Measurements from ENCODE around the gene TSC2.
A peak's percentile ranks its signal among the peaks of the same experiment; 100 is the strongest.

Gene TSC2

DNA sequence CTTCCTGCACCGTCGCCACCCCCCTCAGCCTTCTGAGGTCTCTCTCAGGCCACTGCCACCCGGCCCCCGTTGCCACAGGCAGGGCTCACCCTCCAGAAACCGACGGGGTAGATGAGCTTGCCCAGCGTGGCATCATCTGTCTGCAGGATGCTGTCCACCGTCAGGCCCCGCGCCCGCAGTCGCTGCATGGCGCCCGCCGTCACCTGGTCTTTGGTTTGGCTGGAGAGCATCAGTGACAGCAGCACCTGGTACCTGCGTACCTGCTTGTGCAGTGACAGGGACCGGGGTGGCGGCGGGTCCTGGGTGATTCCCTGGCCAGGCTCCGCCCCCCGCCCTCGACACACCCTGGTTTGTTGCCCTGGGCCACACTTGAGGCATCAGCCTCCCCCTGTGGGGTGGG, 3.2 kb upstream of the TSC2 start:
- DNase-seq = no peak

GRCh38 chr16:2045965-2046892, 1.6 kb upstream of the TSC2 start:
- DNase-seq = no peak

- no peak for DNase-seq
Measured at GRCh38 chr16:2046893-2047329, 874 bp upstream of the TSC2 start.

DNA sequence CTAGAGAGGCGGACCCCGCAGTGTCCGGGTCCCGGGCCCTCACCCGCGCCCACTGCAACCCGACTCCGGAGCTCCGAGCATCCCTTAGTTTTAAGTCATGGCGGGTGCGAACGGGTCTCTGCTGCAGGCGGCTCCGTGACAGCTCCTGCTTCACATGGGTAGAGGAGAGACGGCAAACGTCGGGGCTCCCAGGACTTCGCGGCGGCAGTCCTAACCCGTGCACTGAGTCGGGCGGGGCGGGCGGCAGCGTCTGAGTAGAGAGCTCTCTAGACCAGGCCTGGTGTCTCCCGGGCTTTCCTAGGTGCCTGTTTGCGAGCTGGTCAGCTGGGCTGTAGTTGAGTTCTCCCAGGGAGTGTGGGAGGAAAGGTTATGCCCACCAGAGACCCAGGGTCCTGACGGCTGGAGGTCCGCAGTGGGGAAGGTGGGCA, 345 bp downstream of the TSC2 start:
- DNase-seq = no peak

DNA sequence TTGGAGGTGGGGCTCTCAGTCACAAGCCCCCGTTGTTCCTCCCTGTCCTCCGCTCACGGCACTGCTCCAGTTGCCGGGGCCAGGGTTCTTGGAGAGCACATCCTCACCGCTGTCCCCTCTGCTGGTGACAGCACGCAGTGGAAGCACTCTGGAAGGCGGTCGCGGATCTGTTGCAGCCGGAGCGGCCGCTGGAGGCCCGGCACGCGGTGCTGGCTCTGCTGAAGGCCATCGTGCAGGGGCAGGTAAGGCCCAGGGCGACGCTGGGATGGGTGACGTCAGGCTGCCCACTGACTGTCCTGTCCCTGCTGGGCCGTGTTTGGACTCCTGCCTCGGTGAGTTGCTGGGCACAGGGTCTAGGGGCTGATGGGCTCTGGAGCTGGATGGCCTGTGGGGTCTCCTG, 5.4 kb downstream of the TSC2 start:
- no peak for DNase-seq

DNA sequence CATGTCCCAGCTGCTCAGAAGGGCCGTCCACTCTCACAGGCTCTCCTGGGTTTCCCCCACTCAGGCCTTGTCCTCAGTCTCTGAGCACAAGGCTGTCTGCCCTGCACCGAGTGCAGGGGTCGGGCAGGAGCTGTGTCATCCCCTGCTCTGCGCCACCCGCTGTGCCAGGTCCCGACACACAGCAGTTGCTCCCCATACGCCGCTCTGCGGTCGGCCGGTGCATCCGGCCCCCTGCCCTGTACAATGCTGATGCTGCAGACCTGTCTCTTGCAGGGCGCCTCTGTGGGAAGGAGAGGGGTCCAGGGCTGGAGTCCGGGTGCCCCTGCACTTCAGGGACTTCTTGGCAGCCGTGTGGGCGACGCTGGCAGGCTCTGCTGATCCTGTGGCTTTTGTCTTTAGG, 6.1 kb downstream of the TSC2 start:
- no peak for DNase-seq

- DNase-seq = peak; percentile 60
Measured at GRCh38 chr16:2054543-2055245, 6.9 kb downstream of the TSC2 start.

DNA sequence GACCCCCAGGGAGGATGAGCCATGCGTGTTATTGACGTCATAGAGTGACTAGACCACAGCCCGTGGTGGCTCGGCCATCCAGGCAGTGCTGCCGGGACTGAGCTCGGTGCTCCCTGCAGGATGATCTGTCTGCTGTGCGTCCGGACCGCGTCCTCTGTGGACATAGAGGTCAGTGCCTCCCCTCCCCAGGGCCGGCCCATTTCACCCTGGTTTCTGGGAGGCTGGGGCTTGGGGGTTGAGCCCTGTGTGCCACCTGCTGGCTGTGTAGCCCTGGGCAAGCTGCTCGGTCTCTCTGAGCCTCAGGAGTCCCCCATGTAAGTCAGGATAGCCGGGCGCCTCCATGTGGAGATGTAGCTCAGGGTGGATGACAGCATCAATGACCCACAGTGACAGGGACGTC, 8.3 kb downstream of the TSC2 start:
- DNase-seq = no peak

DNA sequence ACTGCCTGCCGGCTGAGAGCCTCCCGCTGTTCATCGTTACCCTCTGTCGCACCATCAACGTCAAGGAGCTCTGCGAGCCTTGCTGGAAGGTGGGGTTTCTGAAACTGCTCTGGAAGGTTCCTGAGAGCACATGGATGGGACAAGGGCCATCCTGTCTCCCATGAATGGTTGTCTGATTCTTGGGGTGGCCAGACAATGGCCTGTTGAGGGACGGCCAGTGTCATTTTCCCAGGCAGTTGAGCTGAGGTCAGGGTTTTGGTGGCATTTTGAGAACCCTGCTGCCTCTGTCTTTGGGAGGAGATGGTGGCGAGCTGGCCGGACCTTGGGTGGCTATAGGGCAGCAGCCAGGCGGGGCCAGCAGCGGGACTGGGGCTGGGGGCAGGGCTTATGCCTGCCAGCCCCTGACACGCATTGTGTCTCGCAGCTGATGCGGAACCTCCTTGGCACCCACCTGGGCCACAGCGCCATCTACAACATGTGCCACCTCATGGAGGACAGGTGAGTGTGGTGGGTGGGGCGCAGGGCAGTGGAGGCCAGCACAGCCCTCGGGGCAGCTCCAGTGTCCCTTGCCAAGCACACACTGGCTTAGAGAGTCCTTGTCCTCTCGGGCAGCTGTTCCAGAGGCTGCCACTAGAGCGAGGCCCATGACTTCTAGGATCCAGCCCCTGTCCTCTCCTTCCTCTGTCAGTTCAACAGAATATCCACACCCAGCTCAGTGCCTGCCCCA, 9.1 kb downstream of the TSC2 start:
- DNase-seq = no peak

GRCh38 chr16:2057438-2057837, 9.7 kb downstream of the TSC2 start:
- no peak for DNase-seq

DNA sequence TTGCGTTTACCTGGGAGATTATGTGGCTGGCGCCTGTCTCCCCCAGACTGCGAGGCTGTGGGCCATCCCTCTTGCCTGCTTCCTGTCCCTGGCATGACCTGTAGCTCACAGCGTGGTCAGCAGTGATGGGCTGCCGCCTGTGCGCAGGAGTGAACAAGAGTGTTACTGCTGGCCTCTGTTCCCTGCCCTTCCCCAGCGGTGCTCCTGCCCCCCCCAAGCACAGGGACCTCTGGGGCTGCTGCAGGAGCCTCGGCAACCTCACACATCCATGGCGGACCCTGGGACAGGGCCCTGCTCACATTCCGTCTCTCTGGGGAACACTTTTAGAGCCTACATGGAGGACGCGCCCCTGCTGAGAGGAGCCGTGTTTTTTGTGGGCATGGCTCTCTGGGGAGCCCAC, 10.6 kb downstream of the TSC2 start:
- no peak for DNase-seq

GRCh38 chr16:2058872-2059271, 11.1 kb downstream of the TSC2 start:
- DNase-seq = peak; percentile 45

DNA sequence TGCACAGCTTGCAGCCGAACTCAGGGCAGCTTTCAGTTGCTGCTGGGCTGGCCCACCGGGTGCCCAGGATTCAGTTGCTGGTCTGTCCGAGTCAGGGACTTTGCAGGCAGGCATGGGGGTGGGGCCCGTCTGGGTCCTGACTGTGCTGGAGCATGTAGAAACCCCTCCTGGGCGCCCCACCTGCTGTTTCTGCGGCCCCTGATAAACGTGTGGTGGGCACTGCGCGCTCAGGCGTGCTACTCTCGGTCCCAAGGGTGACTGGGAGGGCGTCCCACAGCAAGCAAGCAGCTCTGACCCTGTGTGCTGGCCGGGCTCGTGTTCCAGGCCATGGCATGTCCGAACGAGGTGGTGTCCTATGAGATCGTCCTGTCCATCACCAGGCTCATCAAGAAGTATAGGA, 12.6 kb downstream of the TSC2 start:
- no peak for DNase-seq

DNA sequence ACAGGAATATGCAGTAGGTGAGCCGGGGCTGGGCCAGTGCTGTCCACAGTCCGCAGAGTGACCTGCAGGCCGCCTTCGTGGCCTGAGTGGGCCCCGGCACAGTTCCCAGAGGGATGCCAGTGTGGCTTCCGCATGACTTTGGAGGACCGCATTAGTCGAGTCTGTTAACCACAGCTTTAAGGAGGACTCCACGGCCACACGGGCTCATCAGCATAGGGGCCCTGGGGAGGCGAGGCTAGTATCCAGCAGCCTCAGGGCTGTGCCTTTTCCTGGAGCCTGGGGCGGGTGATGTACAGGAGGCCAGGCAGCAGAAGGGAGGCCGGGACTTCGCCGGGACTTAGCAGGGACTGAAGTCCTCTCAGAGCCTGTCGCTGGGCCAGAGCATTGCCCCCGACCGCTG, 13.2 kb downstream of the TSC2 start:
- DNase-seq = no peak

DNA sequence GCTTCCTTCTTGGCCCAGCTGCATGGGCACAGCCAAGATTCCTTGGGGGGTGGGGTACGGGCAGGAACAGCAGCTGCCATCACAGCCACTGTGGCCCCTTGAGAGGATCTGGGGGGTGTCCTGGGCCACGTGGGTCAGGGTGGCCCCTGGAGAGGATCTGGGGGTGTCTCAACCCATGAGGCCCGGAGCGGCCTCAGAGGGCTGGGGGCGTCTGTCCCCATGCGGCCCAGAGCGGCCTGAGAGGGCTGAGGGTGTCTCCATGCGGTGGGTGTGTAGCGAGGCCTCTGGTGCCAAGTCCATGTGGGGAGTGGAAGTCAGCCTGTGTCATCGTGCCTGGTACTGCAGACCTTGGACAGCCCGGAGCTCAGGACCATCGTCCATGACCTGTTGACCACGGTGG, 13.7 kb downstream of the TSC2 start:
- no peak for DNase-seq

GRCh38 chr16:2062801-2063200, 15.0 kb downstream of the TSC2 start:
- no peak for DNase-seq

GRCh38 chr16:2063861-2064260, 16.1 kb downstream of the TSC2 start:
- no peak for DNase-seq

- DNase-seq = no peak
Measured at GRCh38 chr16:2064368-2064945, 16.7 kb downstream of the TSC2 start.

- DNase-seq = no peak
Measured at GRCh38 chr16:2066139-2066538, 18.4 kb downstream of the TSC2 start.

DNA sequence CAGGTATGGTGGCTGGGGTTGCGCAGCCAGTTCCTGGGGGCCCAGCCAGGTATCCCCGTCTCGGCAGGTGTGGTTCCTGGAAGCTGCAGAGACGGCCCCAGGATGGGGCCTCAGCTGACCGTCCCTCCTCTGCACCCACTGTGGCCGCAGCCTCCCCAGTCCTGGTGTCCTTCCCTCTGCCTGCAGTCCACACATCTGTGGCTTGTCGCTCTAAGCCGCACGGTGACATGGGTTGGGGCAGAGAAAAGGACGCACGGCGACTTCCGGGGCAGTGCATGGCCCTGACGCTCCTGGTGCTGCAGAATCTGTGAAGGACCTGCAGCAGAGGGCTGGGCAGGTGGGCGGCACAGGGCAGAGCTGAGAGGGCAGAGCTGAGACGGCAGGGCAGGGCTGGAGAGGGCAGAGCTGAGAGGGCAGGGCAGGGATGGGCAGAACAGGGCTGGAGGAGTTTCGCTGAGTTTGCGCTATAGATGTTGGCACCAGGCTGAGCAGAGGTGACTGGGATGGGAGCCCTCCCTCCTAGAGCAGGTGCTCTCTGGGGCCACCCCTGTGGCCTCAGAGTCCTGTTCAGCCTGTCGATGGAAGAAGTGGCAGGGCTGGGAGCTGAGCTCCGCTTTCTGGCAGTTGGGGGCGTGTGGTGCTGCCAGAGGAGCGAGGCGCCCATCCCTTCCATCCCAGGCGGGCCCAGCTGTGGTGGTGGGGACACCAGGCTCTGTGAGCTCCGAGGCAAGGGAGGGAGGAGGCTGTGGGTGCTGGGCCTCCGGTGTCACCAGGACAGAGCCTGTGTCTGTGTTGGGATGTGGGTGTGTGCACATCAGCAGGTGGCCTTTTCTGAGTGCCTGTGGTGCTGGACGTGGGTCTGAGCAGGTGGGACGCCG, 23.0 kb downstream of the TSC2 start:
- no peak for DNase-seq

DNA sequence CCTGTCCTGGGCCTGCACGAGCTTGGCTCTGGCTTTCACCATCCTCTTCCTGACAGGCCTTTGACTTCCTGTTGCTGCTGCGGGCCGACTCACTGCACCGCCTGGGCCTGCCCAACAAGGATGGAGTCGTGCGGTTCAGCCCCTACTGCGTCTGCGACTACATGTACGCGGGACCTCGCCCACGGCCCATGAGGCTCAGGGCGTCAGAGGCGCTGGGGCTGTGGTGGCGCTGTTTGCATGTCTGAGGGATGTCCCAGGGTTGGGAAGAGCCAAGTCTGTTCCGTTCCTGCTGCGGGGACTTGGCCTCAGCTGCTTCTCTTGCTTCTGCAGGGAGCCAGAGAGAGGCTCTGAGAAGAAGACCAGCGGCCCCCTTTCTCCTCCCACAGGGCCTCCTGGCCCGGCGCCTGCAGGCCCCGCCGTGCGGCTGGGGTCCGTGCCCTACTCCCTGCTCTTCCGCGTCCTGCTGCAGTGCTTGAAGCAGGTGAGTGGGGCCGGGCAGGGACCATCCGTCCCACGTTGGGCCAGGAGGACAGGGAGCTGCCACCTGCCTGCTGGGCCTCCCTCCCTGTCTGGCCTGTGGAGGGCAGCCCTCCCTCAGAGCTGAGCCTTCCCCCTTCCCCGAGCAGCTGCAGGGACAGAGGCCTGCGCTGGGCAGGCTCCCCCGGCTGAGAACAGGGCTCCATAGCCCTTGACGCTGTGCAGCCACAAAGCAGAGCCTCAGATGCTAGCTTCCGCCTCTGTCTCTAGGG, 23.8 kb downstream of the TSC2 start:
- no peak for DNase-seq
